Panc1 (cell line): ENCODE data around the gene AACS. TPM values are rescaled to one million over a fixed set of nuclear protein-coding genes. Genes with fewer than 3 reads are reported as not detected.

ENCODE experiments used
- ATAC-seq: fragments of 200-7000 bp; cut with Tn5 transposase; 2 replicates; pipeline ENCODE4 v1.9.1; 2020; ENCODE audit warnings: mild to moderate bottlenecking, moderate library complexity
- BruUV-seq: library from RNA; stranded (reverse); fragments of 400-500 nt; replicated peaks from 2 replicates; lab custom pipeline; 2021; lab: Mats Ljungman, UMichigan
- CTCF ChIA-PET: fragments of 300-600 bp; sonication (Branson Sonifier 250); formaldehyde crosslinking; loops from one replicate; lab custom pipeline; 2022; ENCODE audit warnings: antibody characterized with exemption; lab: Charles Lee
- POLR2A ChIA-PET: fragments of 300-600 bp; sonication (Branson Sonifier 250); formaldehyde crosslinking; loops from one replicate; lab custom pipeline; 2022; ENCODE audit warnings: antibody characterized with exemption; lab: Charles Lee
- DNase-seq: peaks from one replicate; pipeline ENCODE4 v3.0.0-alpha.2; 2010; ENCODE audit warnings: low read depth, low spot score
- H3K27ac ChIP-seq: 2 replicates; pipeline ENCODE4 v1.5.1; 2011; ENCODE audit warnings: mild to moderate bottlenecking, low read length, inconsistent platforms
- H3K27me3 ChIP-seq: fragments of 200-500 bp; sonication (Bioruptor generic); 2 replicates; pipeline ENCODE4 v1.6.0; 2014; ENCODE audit warnings: low read length, inconsistent platforms; ENCODE audit not compliant: control insufficient read depth, insufficient read depth
- H3K36me3 ChIP-seq: fragments of 200-500 bp; sonication (Bioruptor generic); 2 replicates; pipeline ENCODE4 v1.5.1; 2014; ENCODE audit warnings: inconsistent platforms, mild to moderate bottlenecking, low read length, moderate library complexity; ENCODE audit not compliant: control insufficient read depth, insufficient read depth
- H3K4me1 ChIP-seq: 2 replicates; pipeline ENCODE4 v1.5.1; 2011; ENCODE audit warnings: inconsistent platforms, mild to moderate bottlenecking, low read length, moderate library complexity; ENCODE audit not compliant: control insufficient read depth, insufficient read depth
- H3K4me3 ChIP-seq, 2 experiments: 2 replicates each; pipeline ENCODE4 v1.5.1; 2011 to 2012; ENCODE audit warnings: low read depth in 2 of 2, low read length in 2 of 2, mild to moderate bottlenecking in 2 of 2, inconsistent platforms in 1 of 2, moderate library complexity in 1 of 2
- H3K9me3 ChIP-seq: fragments of 200-500 bp; sonication (Bioruptor generic); 2 replicates; pipeline ENCODE4 v1.5.1; 2014; ENCODE audit warnings: low read depth, mild to moderate bottlenecking, inconsistent platforms, low read length, moderate library complexity; ENCODE audit not compliant: control insufficient read depth, insufficient read depth
- CTCF ChIP-seq: fragments of 450-650 bp; IDR thresholded peaks from 2 replicates; pipeline ENCODE4 v1.5.1; 2017; ENCODE audit warnings: mild to moderate bottlenecking
- POLR2AphosphoS5 ChIP-seq: IDR thresholded peaks from 2 replicates; pipeline ENCODE4 v1.6.1; 2012; ENCODE audit warnings: mild to moderate bottlenecking, low read depth, low read length, moderate library complexity
- SIN3A ChIP-seq: IDR thresholded peaks from 2 replicates; pipeline ENCODE4 v1.6.1; 2012; ENCODE audit warnings: low read depth, mild to moderate bottlenecking, low read length, moderate library complexity, borderline replicate concordance; ENCODE audit not compliant: insufficient read depth
- TCF7L2 ChIP-seq: IDR thresholded peaks from 2 replicates; pipeline ENCODE4 v1.6.1; 2011; ENCODE audit warnings: mild to moderate bottlenecking, low read depth, low read length, inconsistent platforms
- in situ Hi-C: cut with HindIII; loops from 2 replicates; pipeline ENCODE4 v1.10.0; 2016; ENCODE audit warnings: low sequenced_read_pairs, low pct_unique_long_range_greater_than_20kb
- intact Hi-C: fragments of 100-400 bp; cut with micrococcal nuclease; formaldehyde crosslinking; loops from one replicate; pipeline ENCODE4 v1.10.0; 2022; ENCODE audit not compliant: unreplicated experiment
- total RNA-seq: library from RNA; stranded (reverse); gene quantifications from one replicate; pipeline ENCODE4 v1.2.1, GENCODE V29; 2021; ENCODE audit not compliant: unreplicated experiment
- TF ChIP-seq, protein P1 (sequence below), 2 experiments: IDR thresholded peaks; 2 replicates each; pipeline ENCODE4 v1.6.1; 2011 to 2012; ENCODE audit warnings: low read depth in 2 of 2, control low read depth in 1 of 2, low read length in 1 of 2, mild to moderate bottlenecking in 1 of 2, moderate library complexity in 1 of 2; ENCODE audit not compliant: insufficient read depth in 1 of 2

AACS gene
- total RNA-seq, 1 experiment from 2014 or later: 34.7 TPM

DNA sequence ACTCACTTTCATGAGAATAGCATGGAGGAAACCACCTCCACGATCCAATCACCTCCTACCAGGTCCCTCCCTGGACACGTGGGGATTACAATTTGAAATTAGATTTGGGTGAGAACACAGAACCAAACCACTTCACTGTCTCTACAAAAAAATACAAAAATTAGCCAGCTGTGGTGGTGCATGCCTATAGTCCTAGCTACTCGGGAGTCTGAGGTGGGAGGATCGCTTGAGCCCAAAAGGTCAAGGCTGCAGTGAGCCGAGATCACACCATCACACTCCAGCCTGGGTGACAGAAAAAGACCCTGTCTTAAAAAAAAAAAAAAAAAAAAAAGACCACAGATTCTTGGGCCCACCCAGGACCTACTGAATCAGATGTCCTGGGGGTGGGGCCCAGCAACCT is 43.5 kb upstream of the AACS start:
- POLR2A ChIA-PET: no interaction called here
- TF ChIP-seq CTCF: no peak
- no peak for TF ChIP-seq SIN3A
- TF ChIP-seq POLR2AphosphoS5: no peak
- TF ChIP-seq, protein P1, sequence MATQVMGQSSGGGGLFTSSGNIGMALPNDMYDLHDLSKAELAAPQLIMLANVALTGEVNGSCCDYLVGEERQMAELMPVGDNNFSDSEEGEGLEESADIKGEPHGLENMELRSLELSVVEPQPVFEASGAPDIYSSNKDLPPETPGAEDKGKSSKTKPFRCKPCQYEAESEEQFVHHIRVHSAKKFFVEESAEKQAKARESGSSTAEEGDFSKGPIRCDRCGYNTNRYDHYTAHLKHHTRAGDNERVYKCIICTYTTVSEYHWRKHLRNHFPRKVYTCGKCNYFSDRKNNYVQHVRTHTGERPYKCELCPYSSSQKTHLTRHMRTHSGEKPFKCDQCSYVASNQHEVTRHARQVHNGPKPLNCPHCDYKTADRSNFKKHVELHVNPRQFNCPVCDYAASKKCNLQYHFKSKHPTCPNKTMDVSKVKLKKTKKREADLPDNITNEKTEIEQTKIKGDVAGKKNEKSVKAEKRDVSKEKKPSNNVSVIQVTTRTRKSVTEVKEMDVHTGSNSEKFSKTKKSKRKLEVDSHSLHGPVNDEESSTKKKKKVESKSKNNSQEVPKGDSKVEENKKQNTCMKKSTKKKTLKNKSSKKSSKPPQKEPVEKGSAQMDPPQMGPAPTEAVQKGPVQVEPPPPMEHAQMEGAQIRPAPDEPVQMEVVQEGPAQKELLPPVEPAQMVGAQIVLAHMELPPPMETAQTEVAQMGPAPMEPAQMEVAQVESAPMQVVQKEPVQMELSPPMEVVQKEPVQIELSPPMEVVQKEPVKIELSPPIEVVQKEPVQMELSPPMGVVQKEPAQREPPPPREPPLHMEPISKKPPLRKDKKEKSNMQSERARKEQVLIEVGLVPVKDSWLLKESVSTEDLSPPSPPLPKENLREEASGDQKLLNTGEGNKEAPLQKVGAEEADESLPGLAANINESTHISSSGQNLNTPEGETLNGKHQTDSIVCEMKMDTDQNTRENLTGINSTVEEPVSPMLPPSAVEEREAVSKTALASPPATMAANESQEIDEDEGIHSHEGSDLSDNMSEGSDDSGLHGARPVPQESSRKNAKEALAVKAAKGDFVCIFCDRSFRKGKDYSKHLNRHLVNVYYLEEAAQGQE (IDR thresholded peaks at IDR 0.05; ENCODE audit: insufficient read depth in 1 of 2, low read depth in 2 of 2, low read length in 1 of 2): no peak
- TF ChIP-seq TCF7L2: no peak
- H3K27ac ChIP-seq: no peak overlapping the region
- intact Hi-C loops: no loop called here
- no peaks in the 10 kb centered on the region for H3K4me1 ChIP-seq
- in situ Hi-C loops: no loop called here
- no peaks in the 10 kb centered on the region for H3K36me3 ChIP-seq
- ATAC-seq: no peak
- H3K9me3 ChIP-seq: no peaks in the 10 kb centered on the region
- CTCF ChIA-PET: no interaction called here
- H3K4me3 ChIP-seq: no peak overlapping the region
- no peaks in the 10 kb centered on the region for H3K27me3 ChIP-seq
- DNase-seq: no peak
- BruUV-seq: no TSS peak

- Histone ChIP-seq H3K4me1 (no peaks in the 10 kb centered on the region), H3K36me3 (no peaks in the 10 kb centered on the region), H3K9me3 (no peaks in the 10 kb centered on the region), H3K4me3 (no peak overlapping the region), H3K27me3 (no peaks in the 10 kb centered on the region), H3K27ac (no peak overlapping the region)
- no TSS peak for BruUV-seq
- in situ Hi-C loops: no loop called here
- no peak for DNase-seq
- intact Hi-C loops: no loop called here
- POLR2A ChIA-PET: no interaction called here
- CTCF ChIA-PET: no interaction called here
- no peak for ATAC-seq
- TF ChIP-seq, protein P1 (IDR thresholded peaks at IDR 0.05; ENCODE audit: insufficient read depth in 1 of 2, low read depth in 2 of 2, low read length in 1 of 2): no peak
These were observed 42.2 kb upstream of the AACS start for GRCh38 chr12:125023065-125023464.
